Transverse colon (tissue), 4 donors: ENCODE data around the gene SPINK14.

Source experiments
- CTCF ChIP-seq, 5 experiments: fragments of 200-600 bp in 3 of 5; fragments of 450-650 bp in 2 of 5; sonication (generic) in 3 of 5; IDR thresholded peaks; 1 replicate in 2 of 5; 2 replicates in 3 of 5; pipeline ENCODE4 v1.5.1; 2016 to 2017; ENCODE audit warnings: antibody characterized with exemption in 5 of 5, inconsistent platforms in 3 of 5, mild to moderate bottlenecking in 2 of 5, moderate library complexity in 1 of 5
- POLR2A ChIP-seq: fragments of 450-650 bp; IDR thresholded peaks from one replicate; pipeline ENCODE4 v1.6.1; 2016; ENCODE audit warnings: antibody characterized with exemption, mild to moderate bottlenecking, moderate library complexity
- POLR2AphosphoS5 ChIP-seq, 3 donors: sonication (generic); formaldehyde crosslinking; IDR thresholded peaks; one replicate each; pipeline ENCODE4 v1.6.1; 2016; ENCODE audit warnings: antibody characterized with exemption in 3 of 3

- TF ChIP-seq POLR2AphosphoS5 (IDR thresholded peaks at IDR 0.05) = no peak
- TF ChIP-seq CTCF (IDR thresholded peaks at IDR 0.05) = no peak
- no peak for TF ChIP-seq POLR2A
Observed at GRCh38 chr5:148205044-148205806, 36.9 kb downstream of the SPINK14 start.
